Vagina (tissue), 2 donors: Measurements from ENCODE around the gene TMEM255B.
"Not testable (repeated sequence)": the region's sequence is repeated elsewhere in the genome, so short reads cannot be mapped to it uniquely, and the experiment has no call there.

Source experiments
- CTCF ChIP-seq, 3 experiments: fragments of 450-650 bp in 2 of 3; fragments of 200-600 bp in 1 of 3; sonication (generic) in 1 of 3; IDR thresholded peaks; one replicate each; pipeline ENCODE4 v1.5.1; 2017 to 2019; ENCODE audit warnings: antibody characterized with exemption in 3 of 3, mild to moderate bottlenecking in 2 of 3, moderate library complexity in 2 of 3
- POLR2AphosphoS5 ChIP-seq, 2 donors: sonication (generic); formaldehyde crosslinking; IDR thresholded peaks; one replicate each; pipeline ENCODE4 v1.9.0; 2017; ENCODE audit warnings: antibody characterized with exemption in 2 of 2, mild to moderate bottlenecking in 2 of 2, low read depth in 1 of 2; ENCODE audit not compliant: insufficient read depth in 1 of 2

- TF ChIP-seq CTCF (IDR thresholded peaks at IDR 0.05); POLR2AphosphoS5 (IDR thresholded peaks at IDR 0.05; ENCODE audit: insufficient read depth in 1 of 2, low read depth in 1 of 2): not testable (repeated sequence)
Observed at GRCh38 chr13:113834006-113834405, 75.0 kb downstream of the TMEM255B start.
